Neural crest cell (in vitro differentiated cells): ENCODE data around the gene MIAT. TPM values are rescaled to one million over a fixed set of nuclear protein-coding genes. Genes with fewer than 3 reads are reported as not detected.

Experiments
- DNase-seq: peaks from one replicate; pipeline ENCODE4 v3.0.0; 2021; ENCODE audit warnings: low read depth, mixed read lengths, low spot score
- H3K27ac Mint-ChIP-seq: one replicate; pipeline ENCODE4 v1.8.0; 2021; ENCODE audit warnings: mild to moderate bottlenecking, mixed read lengths; ENCODE audit not compliant: unreplicated experiment
- H3K27me3 Mint-ChIP-seq: 2 replicates; pipeline ENCODE4 v1.8.0; 2021; ENCODE audit warnings: low read depth, mild to moderate bottlenecking, mixed read lengths
- H3K36me3 Mint-ChIP-seq: 2 replicates; pipeline ENCODE4 v1.8.0; 2021; ENCODE audit warnings: low read depth, mild to moderate bottlenecking, mixed read lengths
- H3K4me1 Mint-ChIP-seq: 2 replicates; pipeline ENCODE4 v1.8.0; 2021; ENCODE audit warnings: mixed read lengths
- H3K4me3 Mint-ChIP-seq: one replicate; pipeline ENCODE4 v1.8.0; 2021; ENCODE audit warnings: mild to moderate bottlenecking, mixed read lengths
- H3K9me3 Mint-ChIP-seq: 2 replicates; pipeline ENCODE4 v1.8.0; 2021; ENCODE audit warnings: mixed read lengths
- total RNA-seq: library from RNA; stranded (reverse); gene quantifications from 2 replicates; pipeline ENCODE4 v1.2.1, GENCODE V29; 2021
- TF ChIP-seq, protein P1 (sequence below): fragments of 200-600 bp; sonication (generic); conservative IDR thresholded peaks from 2 replicates; pipeline ENCODE4 v1.5.0; 2021; ENCODE audit warnings: antibody characterized with exemption, mild to moderate bottlenecking

The MIAT gene
- total RNA-seq, 1 donor from 2014 or later = 45.6 TPM

GRCh38 chr22:26715392-26715936 lies 58.1 kb downstream of the MIAT start:
- Mint-ChIP-seq H3K4me1 (peaks cover 20% of the 10 kb centered on the region), H3K4me3 (no peak overlapping the region)

DNA sequence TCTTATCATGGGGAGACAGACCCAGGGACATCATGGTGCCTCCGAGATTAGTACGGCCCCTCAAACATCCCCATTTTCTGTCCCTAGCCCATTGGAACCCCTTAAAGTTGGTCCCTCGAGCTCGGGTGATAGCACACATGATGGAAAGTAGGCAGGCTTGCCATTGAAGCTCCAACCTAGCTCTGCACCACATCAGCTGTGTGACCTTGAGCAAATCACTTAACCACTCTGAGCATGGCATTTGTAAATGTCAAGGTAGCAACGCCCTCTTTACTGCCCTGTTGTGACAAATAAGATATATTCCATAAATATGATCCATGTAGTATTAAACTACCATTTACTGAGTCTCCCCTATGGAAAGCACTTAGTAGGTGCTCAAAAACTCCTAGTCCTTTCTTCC lies 61.1 kb downstream of the MIAT start:
- DNase-seq = no peak
- Mint-ChIP-seq H3K9me3 (no peaks in the 10 kb centered on the region), H3K27me3 (no peaks in the 10 kb centered on the region), H3K4me3 (no peak overlapping the region), H3K36me3 (no peaks in the 10 kb centered on the region), H3K4me1 (peaks cover 13% of the 10 kb centered on the region), H3K27ac (no peak overlapping the region)
- TF ChIP-seq, protein P1, sequence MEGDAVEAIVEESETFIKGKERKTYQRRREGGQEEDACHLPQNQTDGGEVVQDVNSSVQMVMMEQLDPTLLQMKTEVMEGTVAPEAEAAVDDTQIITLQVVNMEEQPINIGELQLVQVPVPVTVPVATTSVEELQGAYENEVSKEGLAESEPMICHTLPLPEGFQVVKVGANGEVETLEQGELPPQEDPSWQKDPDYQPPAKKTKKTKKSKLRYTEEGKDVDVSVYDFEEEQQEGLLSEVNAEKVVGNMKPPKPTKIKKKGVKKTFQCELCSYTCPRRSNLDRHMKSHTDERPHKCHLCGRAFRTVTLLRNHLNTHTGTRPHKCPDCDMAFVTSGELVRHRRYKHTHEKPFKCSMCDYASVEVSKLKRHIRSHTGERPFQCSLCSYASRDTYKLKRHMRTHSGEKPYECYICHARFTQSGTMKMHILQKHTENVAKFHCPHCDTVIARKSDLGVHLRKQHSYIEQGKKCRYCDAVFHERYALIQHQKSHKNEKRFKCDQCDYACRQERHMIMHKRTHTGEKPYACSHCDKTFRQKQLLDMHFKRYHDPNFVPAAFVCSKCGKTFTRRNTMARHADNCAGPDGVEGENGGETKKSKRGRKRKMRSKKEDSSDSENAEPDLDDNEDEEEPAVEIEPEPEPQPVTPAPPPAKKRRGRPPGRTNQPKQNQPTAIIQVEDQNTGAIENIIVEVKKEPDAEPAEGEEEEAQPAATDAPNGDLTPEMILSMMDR = no peak

More at GRCh38 chr22:26715392-26715936, 58.1 kb downstream of the MIAT start:
- Mint-ChIP-seq H3K36me3 (no peaks in the 10 kb centered on the region), H3K27me3 (no peaks in the 10 kb centered on the region), H3K27ac (no peak overlapping the region), H3K9me3 (no peaks in the 10 kb centered on the region)
- DNase-seq = no peak
- TF ChIP-seq, protein P1 = no peak

GRCh38 chr22:26718905-26719304 lies 61.5 kb downstream of the MIAT start:
- Mint-ChIP-seq H3K9me3 (no peaks in the 10 kb centered on the region), H3K27ac (no peak overlapping the region), H3K4me1 (peaks cover 9% of the 10 kb centered on the region), H3K27me3 (no peaks in the 10 kb centered on the region), H3K4me3 (no peak overlapping the region), H3K36me3 (no peaks in the 10 kb centered on the region)
- DNase-seq = no peak
- TF ChIP-seq, protein P1 = no peak

GRCh38 chr22:26722159-26722558 lies 64.8 kb downstream of the MIAT start:
- H3K4me3 Mint-ChIP-seq = no peak overlapping the region
- H3K27ac Mint-ChIP-seq = no peak overlapping the region

GRCh38 chr22:26724414-26724813 lies 67.0 kb downstream of the MIAT start:
- Mint-ChIP-seq H3K9me3 (no peaks in the 10 kb centered on the region), H3K27me3 (no peaks in the 10 kb centered on the region), H3K4me3 (no peak overlapping the region), H3K27ac (no peak overlapping the region), H3K4me1 (no peaks in the 10 kb centered on the region), H3K36me3 (peaks cover 6% of the 10 kb centered on the region)
- TF ChIP-seq, protein P1 = no peak
- no peak for DNase-seq

More at GRCh38 chr22:26722159-26722558, 64.8 kb downstream of the MIAT start:
- Mint-ChIP-seq H3K9me3 (no peaks in the 10 kb centered on the region), H3K4me1 (no peaks in the 10 kb centered on the region), H3K27me3 (no peaks in the 10 kb centered on the region), H3K36me3 (peaks cover 6% of the 10 kb centered on the region)
- no peak for DNase-seq
- TF ChIP-seq, protein P1 = no peak
